Skeletal muscle tissue (tissue), 4 donors: ENCODE measurements around the gene STARD7. TPM values are rescaled to one million over a fixed set of nuclear protein-coding genes. Genes with fewer than 3 reads are reported as not detected.

ENCODE experiments used
- H3K27ac ChIP-seq: one replicate; pipeline ENCODE4 v1.7.0; 2013; ENCODE audit warnings: mild to moderate bottlenecking, low read depth, low read length, inconsistent platforms
- H3K27me3 ChIP-seq, 3 donors: one replicate each; pipeline ENCODE4 v1.7.0; 2013; ENCODE audit warnings: low read length in 3 of 3; ENCODE audit not compliant: control insufficient read depth in 3 of 3, insufficient read depth in 3 of 3
- H3K36me3 ChIP-seq, 3 donors: one replicate each; pipeline ENCODE4 v1.7.0; 2013; ENCODE audit warnings: low read length in 3 of 3; ENCODE audit not compliant: control insufficient read depth in 3 of 3, insufficient read depth in 3 of 3
- H3K4me1 ChIP-seq, 3 donors: one replicate each; pipeline ENCODE4 v1.7.0; 2013; ENCODE audit warnings: low read length in 3 of 3, mild to moderate bottlenecking in 3 of 3; ENCODE audit not compliant: control insufficient read depth in 3 of 3, insufficient read depth in 3 of 3
- H3K4me3 ChIP-seq, 3 donors: one replicate each; pipeline ENCODE4 v1.7.0; 2013; ENCODE audit warnings: low read length in 3 of 3
- H3K9ac ChIP-seq, 3 donors: one replicate each; pipeline ENCODE4 v1.7.0; 2013; ENCODE audit warnings: low read length in 3 of 3, mild to moderate bottlenecking in 3 of 3, moderate library complexity in 2 of 3, low read depth in 1 of 3
- H3K9me3 ChIP-seq, 3 donors: one replicate each; pipeline ENCODE4 v1.7.0; 2013; ENCODE audit warnings: low read length in 3 of 3; ENCODE audit not compliant: control insufficient read depth in 3 of 3
- total RNA-seq: library from RNA; depleted of rRNA; stranded (reverse); fragments of >200 nt; gene quantifications from one replicate; pipeline ENCODE4 v1.2.3, GENCODE V29; 2014
- donor health status: Osteomylitis.

The STARD7 gene
- total RNA-seq, 1 donor from 2014 or later, result 185 TPM

- H3K9ac ChIP-seq, result no peak overlapping the region
- no peak overlapping the region for H3K27ac ChIP-seq
- peaks cover 0 to 3% (median 2%) of the 10 kb centered on the region in 3 donors for H3K36me3 ChIP-seq
- H3K4me1 ChIP-seq, result peaks cover 2 to 7% (median 3%) of the 10 kb centered on the region in 3 donors
- no peak overlapping the region for H3K4me3 ChIP-seq
- H3K9me3 ChIP-seq, result no peaks in the 10 kb centered on the region
- H3K27me3 ChIP-seq, result peaks cover 5 to 17% (median 7%) of the 10 kb centered on the region in 3 donors
Observed at GRCh38 chr2:96139181-96139758, 69.4 kb downstream of the STARD7 start.

- no peaks in the 10 kb centered on the region for H3K9me3 ChIP-seq
- H3K4me1 ChIP-seq, result no peaks in the 10 kb centered on the region
- no peaks in the 10 kb centered on the region for H3K36me3 ChIP-seq
- no peak within 1 kb of the TSS for H3K4me3 ChIP-seq
- H3K27me3 ChIP-seq, result peaks cover 5 to 24% (median 7%) of the 10 kb centered on the region in 3 donors
- H3K9ac ChIP-seq, result no peak within 1 kb of the TSS
- no peak within 1 kb of the TSS for H3K27ac ChIP-seq
Observed at GRCh38 chr2:96138179-96139145, 70.2 kb downstream of the STARD7 start, which contains the start of gene ASTL. Gene ASTL, minus strand, starts transcription at chr2:96138502. Its CDS starts 66 bp downstream, at chr2:96138436.

- Histone ChIP-seq H3K9me3 (no peaks in the 10 kb centered on the region), H3K27me3 (peaks cover 5 to 29% (median 7%) of the 10 kb centered on the region in 3 donors), H3K36me3 (no peaks in the 10 kb centered on the region)
Observed at GRCh38 chr2:96137321-96138178, 71.1 kb downstream of the STARD7 start.

GRCh38 chr2:96136129-96136720 lies 72.4 kb downstream of the STARD7 start:
- H3K4me1 ChIP-seq, result no peaks in the 10 kb centered on the region
- no peak overlapping the region for H3K9ac ChIP-seq
- H3K9me3 ChIP-seq, result no peaks in the 10 kb centered on the region
- H3K36me3 ChIP-seq, result no peaks in the 10 kb centered on the region
- no peak overlapping the region for H3K4me3 ChIP-seq
- peaks cover 5 to 37% (median 7%) of the 10 kb centered on the region in 3 donors for H3K27me3 ChIP-seq
- no peak overlapping the region for H3K27ac ChIP-seq

More at GRCh38 chr2:96137321-96138178, 71.1 kb downstream of the STARD7 start:
- Histone ChIP-seq H3K4me1 (no peaks in the 10 kb centered on the region), H3K4me3 (no peak overlapping the region), H3K27ac (no peak overlapping the region), H3K9ac (no peak overlapping the region)

GRCh38 chr2:96135621-96136020 lies 73.0 kb downstream of the STARD7 start:
- Histone ChIP-seq H3K4me1 (no peaks in the 10 kb centered on the region), H3K27me3 (peaks cover 5 to 37% (median 7%) of the 10 kb centered on the region in 3 donors), H3K27ac (no peak overlapping the region), H3K9me3 (no peaks in the 10 kb centered on the region), H3K4me3 (no peak overlapping the region), H3K9ac (no peak overlapping the region), H3K36me3 (no peaks in the 10 kb centered on the region)

- H3K9me3 ChIP-seq, result no peaks in the 10 kb centered on the region
- H3K4me1 ChIP-seq, result no peaks in the 10 kb centered on the region
Observed at GRCh38 chr2:96135171-96135570, 73.5 kb downstream of the STARD7 start.

More at GRCh38 chr2:96135171-96135570, 73.5 kb downstream of the STARD7 start:
- H3K4me3 ChIP-seq, result no peak overlapping the region
- H3K27me3 ChIP-seq, result peaks cover 5 to 37% (median 7%) of the 10 kb centered on the region in 3 donors
- H3K9ac ChIP-seq, result no peak overlapping the region
- H3K36me3 ChIP-seq, result no peaks in the 10 kb centered on the region
- no peak overlapping the region for H3K27ac ChIP-seq

Other genes with a start within 250 kb of the STARD7 start
- gene ANKRD36C, start 217.0 kb downstream of the STARD7 start, total RNA-seq, result 72.0 TPM
- 7.8 TPM for gene GPAT2, start 173.9 kb downstream of the STARD7 start, total RNA-seq
- 2.1 TPM for gene ADRA2B, start 92.3 kb downstream of the STARD7 start, total RNA-seq
- not detected for gene ASTL, start 70.3 kb downstream of the STARD7 start, total RNA-seq
- gene DUSP2, start 63.4 kb downstream of the STARD7 start, total RNA-seq, result 4.2 TPM
- gene TMEM127, start 57.2 kb upstream of the STARD7 start, total RNA-seq, result 8.9 TPM
- 51.1 TPM for gene CIAO1, start 57.4 kb upstream of the STARD7 start, total RNA-seq
- gene SNRNP200, start 96.7 kb upstream of the STARD7 start, total RNA-seq, result 60.5 TPM
- 3.7 TPM for gene ITPRIPL1, start 116.5 kb upstream of the STARD7 start, total RNA-seq
- gene NCAPH, start 126.9 kb upstream of the STARD7 start, total RNA-seq, result 2.6 TPM